SIG-M5 treated with dmso at 0.1 percent for 504 hours (cell line): ENCODE measurements around the gene CD7.

ENCODE experiments used
- DNase-seq: peaks from one replicate; lab custom pipeline; 2025; ENCODE audit not compliant: unreplicated experiment; lab: John Stamatoyannopoulos, UW

The CD7 gene

DNA sequence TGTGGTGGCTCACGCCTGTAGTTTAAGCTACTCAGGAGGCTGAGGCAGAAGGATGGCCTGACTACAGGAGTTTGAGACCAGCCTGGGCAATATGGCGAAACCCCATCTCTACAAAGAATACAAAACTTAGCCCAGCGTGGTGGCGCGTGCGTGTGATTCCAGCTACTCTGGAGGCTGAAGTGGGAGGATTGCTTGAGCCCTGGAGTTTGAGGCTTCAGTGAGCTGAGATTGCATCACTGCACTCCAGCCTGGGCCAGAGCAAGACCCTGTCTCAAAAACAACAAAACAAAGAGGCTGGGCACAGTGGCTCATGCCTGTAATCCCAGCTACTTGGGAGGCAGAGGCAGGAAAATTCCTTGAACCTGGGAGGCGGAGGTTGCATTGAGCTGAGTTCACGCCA lies 36.9 kb downstream of the CD7 start:
- no peak for DNase-seq

DNA sequence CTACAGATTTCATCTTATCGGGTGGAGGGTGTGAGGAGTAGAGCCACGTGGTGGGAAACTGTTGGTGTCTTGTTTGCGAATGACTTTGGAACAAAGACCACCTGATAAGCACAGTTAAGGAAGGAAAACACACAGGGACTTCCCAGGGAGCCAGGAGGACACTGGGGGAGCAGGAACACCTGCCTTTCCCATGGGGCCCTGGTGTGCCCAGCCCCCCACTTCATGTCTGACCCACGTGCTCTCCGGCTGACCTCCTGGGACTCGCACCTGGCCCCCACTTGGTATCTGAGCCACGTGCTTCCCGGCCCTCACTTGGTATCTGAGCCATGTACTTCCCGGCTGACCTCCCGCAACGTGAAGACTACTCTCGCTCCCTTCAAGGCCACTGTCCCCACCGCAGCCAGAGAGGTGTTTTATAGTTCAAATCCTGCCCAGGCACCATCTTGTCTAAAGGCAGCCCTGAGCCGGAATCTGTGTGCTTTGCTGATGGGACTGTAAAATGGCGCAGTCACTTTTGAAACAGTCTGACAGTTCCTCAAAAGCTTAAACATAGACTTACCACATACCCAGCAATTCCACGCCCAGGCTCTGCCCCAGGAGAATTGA lies 38.5 kb downstream of the CD7 start:
- DNase-seq: peak; percentile 75

DNA sequence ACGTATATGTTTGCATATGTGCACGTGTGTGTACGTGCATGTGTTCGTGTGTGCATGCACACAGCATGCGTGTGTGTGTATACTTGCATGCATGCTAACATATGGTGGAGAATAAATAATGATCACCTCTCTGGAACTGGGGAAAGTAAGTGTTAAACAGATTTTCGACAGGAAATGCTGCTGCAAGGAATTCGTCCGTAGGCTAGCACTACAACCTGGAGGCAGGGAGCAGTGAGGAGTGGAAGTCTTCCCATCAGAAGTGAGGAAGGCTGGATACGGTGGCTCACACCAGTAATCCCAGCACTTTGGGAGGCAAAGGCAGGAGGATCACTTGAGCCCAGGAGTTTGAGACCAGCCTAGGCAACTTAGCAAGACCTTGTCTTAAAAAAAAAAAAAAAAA lies 39.1 kb downstream of the CD7 start:
- no peak for DNase-seq

DNA sequence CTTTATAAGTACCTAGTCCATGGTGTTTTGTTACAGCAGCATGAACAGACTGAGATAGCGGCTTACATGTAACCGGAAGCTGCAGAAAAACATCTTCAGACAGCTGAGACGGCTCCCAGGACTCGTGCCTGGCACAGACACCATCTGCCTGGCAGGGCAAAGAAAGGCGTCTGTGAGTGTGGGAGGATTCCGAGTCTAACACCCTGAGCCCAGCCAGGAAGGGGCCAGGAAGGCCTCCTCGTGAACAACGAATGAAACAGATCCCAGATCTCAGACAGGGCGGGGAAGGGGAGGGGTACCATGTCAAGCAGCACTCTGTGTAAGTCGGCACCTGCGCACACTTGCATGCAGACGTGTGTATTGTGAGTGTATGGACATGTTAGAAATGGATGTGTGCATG lies 39.6 kb downstream of the CD7 start:
- no peak for DNase-seq

DNA sequence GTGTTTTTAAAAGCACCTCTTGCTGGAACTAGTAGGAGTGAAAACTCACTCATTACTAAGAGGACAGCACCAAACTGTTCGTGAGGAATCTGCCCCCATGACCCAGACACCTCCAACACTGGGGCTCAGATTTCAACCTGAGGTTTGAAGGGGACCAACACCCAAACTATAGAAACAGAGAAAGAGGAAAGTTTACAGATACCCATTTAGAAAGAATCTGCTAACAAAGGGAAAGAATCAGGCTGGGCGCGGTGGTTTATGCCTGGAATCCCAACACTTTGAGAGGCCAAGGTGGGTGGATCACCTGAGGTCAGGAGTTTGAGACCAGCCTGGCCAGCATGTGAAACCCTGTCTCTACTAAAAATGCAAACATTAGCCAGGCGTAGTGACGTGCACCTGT lies 40.5 kb downstream of the CD7 start:
- no peak for DNase-seq

DNA sequence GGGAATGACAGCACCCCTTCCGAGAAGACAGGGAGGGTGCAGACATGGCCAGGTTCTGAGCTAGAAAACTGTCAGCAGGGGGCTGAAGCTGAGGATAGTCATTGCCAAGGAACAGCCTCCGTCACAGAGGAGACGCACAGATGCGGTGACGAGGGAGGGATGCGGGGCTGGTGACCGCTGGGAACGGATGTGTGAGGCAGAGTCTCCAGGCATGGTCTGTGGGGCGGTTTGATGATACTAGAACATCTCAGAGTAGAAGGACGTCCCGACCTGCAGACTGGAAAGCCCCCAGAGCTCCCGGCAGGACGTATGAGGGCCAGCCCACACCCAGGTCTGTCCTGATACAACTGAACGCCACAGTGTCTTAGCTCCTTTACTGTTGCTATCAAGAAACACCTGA lies 42.1 kb downstream of the CD7 start:
- no peak for DNase-seq

DNA sequence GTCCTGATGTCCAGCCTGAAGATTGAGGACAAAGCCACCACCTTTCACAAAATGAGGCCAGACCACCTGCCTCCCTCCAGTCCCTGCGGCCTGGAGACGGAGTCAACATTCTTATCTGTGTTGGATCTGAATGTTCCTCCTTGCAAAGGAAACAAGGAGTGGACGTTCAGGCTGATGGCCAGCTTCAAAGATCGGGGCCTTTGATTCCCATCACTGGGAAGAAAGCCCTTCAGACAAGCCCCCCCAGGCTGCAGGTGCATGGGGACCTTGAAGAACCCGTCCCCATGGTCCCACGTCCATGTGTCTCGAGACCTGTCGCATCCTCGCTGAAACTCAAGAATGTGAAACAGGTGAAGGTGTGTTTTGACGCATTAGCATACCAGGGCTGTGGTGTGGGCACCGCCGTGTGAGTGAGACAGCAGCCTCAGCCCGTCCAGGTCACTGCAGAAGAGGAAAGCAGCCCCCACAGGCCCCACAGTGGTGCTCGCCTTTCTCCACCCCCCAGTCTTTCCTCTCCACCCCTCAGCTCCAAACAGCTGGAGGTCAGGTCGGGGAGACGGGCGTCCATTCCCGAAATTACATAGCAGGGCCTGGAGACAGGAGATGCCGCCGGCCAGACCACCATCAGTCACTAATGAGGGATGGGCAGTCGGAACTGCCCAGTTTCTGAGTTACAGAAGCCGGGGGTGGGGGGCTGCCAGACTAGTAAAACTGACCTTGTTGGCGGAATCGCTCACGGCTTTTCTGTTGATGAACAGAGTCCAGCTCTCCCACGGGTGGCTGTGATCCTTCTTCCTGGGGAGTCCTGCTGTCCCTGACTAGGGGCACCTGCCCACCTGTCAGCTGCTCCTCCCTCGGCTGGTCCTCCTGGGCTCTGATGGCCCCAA lies 43.0 kb downstream of the CD7 start:
- no peak for DNase-seq

DNA sequence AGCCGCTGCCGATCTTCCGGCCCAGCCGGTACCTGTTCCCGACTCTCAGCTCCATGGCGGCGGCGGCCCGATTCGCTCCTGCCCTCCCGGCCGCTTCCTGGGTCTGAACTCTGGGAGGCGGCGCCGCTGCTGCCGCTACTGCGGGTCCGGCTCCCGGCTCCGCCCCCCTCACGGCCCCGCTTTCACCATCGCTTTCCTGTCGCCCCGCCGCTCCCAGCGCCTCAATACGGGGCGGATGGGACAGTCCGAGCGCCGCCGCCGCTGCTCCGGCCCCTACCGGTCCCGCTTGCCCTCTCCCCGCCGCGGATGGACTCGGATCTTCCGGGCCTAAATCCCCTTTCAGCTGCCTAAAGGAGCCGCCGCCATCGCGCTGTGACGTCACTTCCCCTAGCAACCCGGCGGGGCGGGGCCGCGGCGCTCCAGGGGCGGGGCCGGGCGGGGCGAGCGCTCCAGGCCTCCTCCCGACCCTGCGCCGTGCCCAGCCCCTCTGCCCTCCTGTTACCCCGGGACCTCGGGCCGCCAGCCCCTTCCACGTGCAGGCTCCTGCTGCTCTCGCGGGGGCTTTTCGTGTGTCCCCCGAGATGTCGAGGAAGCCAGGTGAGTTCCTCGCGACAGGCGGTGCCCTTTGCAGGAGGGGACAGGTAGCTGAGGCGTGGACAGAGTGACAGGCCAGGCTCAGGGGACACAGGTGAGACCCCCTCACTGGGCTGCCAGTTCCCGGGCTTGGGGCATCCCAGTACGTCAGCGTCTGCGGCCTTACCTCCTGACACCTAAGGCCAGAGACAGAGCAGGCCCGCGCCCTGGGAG lies 43.9 kb downstream of the CD7 start, which contains the start of gene CSNK1D:
CSNK1D (minus strand) TSS at position 374 of the 807 bp plus-strand sequence; CDS start at position 55, 319 bp downstream.
- peak; percentile 89 for DNase-seq

DNA sequence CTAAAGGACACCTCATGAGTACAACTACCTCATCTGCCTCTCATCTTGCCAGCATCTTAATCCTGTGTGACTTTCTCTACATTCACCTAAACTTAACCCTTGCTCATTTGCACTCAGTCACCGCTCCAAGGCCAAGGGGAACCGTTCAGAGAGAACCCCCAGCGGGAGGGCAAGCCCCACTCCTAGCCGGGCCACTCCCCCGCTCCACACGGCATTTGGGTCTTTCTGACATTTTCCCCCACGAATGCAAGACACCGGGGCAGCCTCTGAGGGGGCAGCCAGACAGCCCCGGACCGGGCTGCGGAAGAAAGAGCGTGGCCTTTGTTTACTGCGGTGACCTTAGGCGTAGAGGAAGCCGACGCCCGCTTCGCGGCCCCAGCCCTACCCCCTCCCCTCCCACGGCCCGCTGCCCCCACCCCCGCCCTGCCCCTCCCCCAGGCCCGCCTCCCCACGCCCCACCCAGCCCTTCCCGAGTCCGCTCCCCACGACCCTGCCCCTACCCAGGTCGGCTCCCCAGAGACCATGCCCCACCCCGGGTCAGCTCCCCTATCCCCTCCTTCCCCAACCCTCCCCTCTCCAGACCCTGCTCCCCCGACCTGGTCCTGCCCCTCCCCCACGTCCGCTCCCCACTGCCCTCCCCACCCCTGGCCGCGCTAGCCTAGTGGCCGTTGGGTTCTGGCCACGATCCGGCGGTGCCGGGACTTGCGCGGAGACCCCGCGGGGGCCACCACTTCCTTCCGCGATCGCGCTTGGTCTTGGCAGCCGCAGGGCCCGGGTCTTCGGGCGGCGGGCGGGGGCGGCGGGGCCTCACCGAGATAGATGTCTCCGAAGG lies 44.7 kb downstream of the CD7 start:
- no peak for DNase-seq

DNA sequence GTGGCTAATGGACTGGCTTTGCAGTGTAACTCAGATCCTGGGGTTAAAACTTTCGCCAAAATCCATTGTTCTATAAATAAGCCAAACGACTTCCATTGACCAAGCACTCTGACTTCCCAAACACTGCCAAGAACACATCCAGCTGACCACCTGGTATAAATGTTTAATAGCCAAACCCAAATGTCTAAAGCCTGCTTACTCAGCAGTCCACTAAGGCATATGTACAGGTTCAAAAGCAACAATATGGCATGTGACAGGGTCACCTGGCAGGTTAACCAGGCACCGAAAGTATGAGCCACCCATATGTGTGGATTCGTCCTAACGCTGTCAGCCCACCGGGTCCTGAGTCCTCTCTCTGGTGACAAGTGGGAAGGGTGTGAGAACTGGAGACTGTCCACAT lies 46.0 kb downstream of the CD7 start:
- DNase-seq: no peak

DNA sequence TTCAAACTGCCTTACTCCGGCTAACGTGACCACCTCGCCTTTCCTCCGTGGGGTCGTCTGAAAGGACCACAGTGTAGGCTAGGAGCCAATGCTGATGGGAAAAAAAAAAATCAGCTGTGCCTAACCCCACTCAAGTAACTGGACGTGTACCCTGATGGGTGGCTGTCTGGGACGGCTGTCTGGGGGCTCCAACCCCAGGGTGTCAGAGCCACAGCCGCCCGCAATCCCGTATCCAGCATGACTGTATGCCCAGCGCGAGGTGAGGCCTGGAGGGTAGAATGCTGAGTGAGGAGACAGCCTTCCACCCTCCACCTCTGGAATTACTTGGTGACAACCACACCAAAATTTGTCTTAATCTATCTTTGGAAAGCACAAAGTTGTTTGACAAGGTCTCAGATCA lies 46.8 kb downstream of the CD7 start:
- DNase-seq: no peak

DNA sequence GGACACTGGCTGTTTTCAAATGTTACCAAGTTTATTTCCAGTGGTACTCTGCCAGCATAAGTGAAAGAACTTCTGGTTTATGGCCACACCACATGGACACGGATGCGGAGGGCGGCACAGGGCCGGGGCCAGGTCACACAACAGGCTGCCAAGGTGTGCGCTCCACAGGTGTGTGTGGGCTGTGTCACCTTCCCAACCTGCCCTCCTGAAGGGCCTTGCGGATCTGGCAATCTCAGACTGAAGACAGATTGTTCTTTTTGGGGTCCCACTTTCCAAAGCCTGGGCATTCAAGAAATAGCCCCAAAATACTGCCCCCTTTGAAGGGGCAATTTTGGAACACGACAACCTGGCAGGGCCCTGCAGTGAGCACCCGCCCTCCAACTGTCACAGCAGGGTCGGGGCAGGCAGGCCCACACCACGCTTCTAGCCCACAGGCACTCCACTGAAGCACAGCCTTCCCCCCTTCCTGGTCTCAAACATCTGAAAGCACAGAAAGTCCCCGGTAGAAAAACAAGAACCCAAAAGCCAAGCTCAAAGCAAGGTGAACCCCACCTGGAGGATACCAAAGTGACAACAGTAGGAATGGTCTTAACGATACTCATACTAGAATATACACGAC lies 47.4 kb downstream of the CD7 start:
- no peak for DNase-seq

DNA sequence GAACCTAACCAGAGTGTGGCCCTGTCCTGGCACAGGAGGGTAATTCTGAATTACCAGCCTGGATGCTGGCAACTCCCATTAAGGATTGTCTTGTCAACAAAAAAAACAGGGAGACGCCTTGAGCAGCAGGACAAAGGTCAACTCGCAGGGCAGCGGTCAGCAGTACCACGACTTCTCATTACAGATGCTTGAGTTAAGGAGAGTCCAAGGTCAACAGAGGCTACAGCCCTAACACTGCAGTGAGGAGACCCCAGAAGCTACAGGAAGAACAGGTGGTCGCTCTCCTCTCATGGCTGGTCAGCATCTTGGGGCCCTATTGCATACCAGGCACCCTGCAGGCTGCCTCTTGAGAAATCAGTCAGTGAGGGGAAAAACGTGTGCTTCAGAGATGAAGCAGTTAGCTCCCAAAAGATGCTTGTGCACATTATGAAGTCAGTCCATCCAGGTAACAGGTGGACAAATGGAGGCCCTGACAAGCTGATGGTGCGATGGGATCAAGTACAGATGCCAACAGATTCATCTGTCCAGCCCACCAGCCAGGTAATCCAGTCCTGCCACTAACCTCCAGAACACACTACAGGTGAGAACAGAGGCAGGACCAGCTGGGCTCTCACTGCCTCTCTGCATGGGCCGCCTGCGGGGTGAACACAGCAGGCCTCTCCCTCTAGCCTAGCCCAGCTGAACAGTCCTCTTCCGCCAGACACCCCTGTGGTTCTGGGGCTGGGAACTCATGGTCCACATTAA lies 48.1 kb downstream of the CD7 start:
- no peak for DNase-seq

DNA sequence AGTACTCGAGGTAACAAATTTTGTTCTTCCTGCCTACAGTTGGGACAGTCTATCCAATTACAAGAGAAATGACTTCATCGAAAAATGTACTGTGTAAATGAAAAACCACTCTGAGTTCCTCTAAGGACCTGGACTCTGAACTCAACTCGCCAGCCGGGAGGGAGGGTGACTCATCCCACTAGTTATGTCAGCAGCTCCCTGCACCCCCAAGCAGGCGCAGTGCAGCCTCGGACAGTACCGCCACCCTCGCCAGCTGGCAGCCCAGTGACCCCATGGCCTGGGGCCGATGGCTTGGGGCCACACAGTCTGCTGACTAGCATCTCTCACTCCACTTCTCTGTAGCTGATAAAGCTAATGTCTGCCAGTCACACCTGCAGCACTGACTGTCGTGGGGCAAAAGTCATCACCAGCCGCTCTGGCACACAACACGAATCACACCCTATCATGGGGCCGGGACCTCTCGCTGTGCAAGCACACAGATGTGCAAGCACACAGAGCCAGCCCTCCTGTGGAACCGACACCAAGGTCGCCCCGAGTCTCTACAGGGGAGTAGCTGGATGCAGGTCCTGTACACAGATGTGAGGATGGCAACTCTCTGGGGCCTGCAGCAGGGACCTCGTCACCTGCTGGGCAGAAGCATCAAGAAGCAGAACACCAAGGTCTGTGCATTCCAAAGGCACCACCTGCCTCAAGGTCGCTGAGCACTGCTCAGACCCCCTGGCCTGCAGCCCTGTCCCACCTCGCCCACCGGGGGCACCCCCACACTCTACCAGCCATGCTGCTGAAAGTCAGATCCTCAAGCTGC lies 49.6 kb downstream of the CD7 start:
- DNase-seq: peak; percentile 85

DNA sequence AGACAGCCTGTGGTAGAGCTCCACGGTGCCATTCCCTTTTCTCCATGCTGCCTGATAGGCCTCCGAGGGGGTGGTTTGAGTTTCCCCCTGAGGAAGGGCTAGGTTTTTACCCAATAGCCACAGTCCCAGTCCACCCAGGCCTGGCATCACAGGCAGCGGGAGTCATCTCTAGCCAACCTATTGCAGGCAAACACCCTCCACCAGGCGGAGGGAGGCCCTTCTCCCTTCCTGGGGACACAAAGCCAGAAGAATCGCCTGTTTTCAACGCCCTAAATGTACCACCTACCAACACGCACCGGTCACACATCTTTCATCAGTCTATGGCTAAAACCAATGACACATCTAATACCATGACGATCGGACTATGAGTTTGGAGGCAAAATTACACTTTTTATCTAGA lies 51.3 kb downstream of the CD7 start:
- DNase-seq: no peak
